GM18867 (cell line): Measurements from ENCODE around the gene CDH4.

ENCODE experiments used
- ATAC-seq: cut with Tn5 transposase; IDR thresholded peaks from one replicate; pipeline ENCODE4 v1.9.1; 2021; ENCODE audit warnings: mild to moderate bottlenecking, moderate library complexity; ENCODE audit not compliant: unreplicated experiment

CDH4 gene

GRCh38 chr20:61861054-61861841, 609.2 kb downstream of the CDH4 start:
- ATAC-seq: no peak

- no peak for ATAC-seq
Measured at GRCh38 chr20:61861858-61862257, 609.8 kb downstream of the CDH4 start.

GRCh38 chr20:61862881-61863280, 610.8 kb downstream of the CDH4 start:
- ATAC-seq: no peak

GRCh38 chr20:61864481-61864880, 612.4 kb downstream of the CDH4 start:
- ATAC-seq: no peak

GRCh38 chr20:61865353-61865752, 613.3 kb downstream of the CDH4 start:
- no peak for ATAC-seq

GRCh38 chr20:61866165-61866564, 614.1 kb downstream of the CDH4 start:
- no peak for ATAC-seq

GRCh38 chr20:61868006-61868405, 615.9 kb downstream of the CDH4 start:
- no peak for ATAC-seq

GRCh38 chr20:61868466-61869090, 616.5 kb downstream of the CDH4 start:
- ATAC-seq: no peak

GRCh38 chr20:61869750-61870507, 617.9 kb downstream of the CDH4 start:
- no peak for ATAC-seq

- ATAC-seq: no peak
Measured at GRCh38 chr20:61871160-61871559, 619.1 kb downstream of the CDH4 start.

GRCh38 chr20:61871913-61872312, 619.9 kb downstream of the CDH4 start:
- no peak for ATAC-seq

- no peak for ATAC-seq
Measured at GRCh38 chr20:61872371-61872900, 620.4 kb downstream of the CDH4 start.

- ATAC-seq: no peak
Measured at GRCh38 chr20:61873651-61874420, 621.8 kb downstream of the CDH4 start.

- ATAC-seq: no peak
Measured at GRCh38 chr20:61874421-61875068, 622.5 kb downstream of the CDH4 start.

- ATAC-seq: no peak
Measured at GRCh38 chr20:61875221-61875885, 623.3 kb downstream of the CDH4 start.

GRCh38 chr20:61875996-61876395, 623.9 kb downstream of the CDH4 start:
- ATAC-seq: no peak

GRCh38 chr20:61876952-61877728, 625.1 kb downstream of the CDH4 start:
- ATAC-seq: no peak

- no peak for ATAC-seq
Measured at GRCh38 chr20:61877776-61878477, 625.9 kb downstream of the CDH4 start.
